Measurements from ENCODE around the gene ALKBH5.

The ALKBH5 gene

DNA sequence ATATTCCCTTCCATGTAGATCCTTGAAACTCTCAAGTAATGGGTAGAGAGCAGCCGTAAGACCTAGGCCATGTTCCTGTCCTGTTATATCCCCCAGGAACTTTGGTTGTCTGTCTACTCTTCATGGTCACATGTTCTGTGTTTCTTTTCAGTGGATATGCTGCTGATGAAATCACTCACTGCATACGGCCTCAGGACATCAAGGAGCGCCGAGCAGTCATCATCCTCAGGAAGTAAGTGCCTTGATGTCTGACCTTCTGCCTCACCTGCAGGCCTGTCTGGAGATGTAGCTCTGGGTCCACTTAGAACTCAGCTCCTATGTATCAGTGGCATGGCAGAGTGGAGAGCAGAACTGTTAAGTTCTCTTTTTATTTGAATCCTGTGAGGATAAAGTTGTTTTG is 11.2 kb downstream of the ALKBH5 start:
- DNase-seq (ENCODE audit: low read depth): no peak
- H3K4me3 ChIP-seq (ENCODE audit: low read depth, low read length): no peak overlapping the region
- no peak for TF ChIP-seq CTCF (IDR thresholded peaks at IDR 0.05; ENCODE audit: low read depth, low read length)

GRCh38 chr17:18195246-18195645 is 11.6 kb downstream of the ALKBH5 start:
- no peak overlapping the region for H3K4me3 ChIP-seq (ENCODE audit: low read depth, low read length)
- no peak for DNase-seq (ENCODE audit: low read depth)
- no peak for TF ChIP-seq MAX (IDR thresholded peaks at IDR 0.05; ENCODE audit: low read depth, low read length)
- TF ChIP-seq POLR2A (IDR thresholded peaks at IDR 0.05; ENCODE audit: extremely low read depth, insufficient read length): no peak
- no peak for TF ChIP-seq MYC (IDR thresholded peaks at IDR 0.05; ENCODE audit: low read depth, low read length)
- no peak for TF ChIP-seq CTCF (IDR thresholded peaks at IDR 0.05; ENCODE audit: low read depth, low read length)

GRCh38 chr17:18197535-18198194 is 14.0 kb downstream of the ALKBH5 start:
- H3K4me3 ChIP-seq (ENCODE audit: low read depth, low read length): no peak overlapping the region
- TF ChIP-seq MYC (IDR thresholded peaks at IDR 0.05; ENCODE audit: low read depth, low read length) (no peak), POLR2A (IDR thresholded peaks at IDR 0.05; ENCODE audit: extremely low read depth, insufficient read length) (no peak), CTCF (IDR thresholded peaks at IDR 0.05; ENCODE audit: low read depth, low read length) (no peak), MAX (IDR thresholded peaks at IDR 0.05; ENCODE audit: low read depth, low read length) (no peak)
- no peak for DNase-seq (ENCODE audit: low read depth)

DNA sequence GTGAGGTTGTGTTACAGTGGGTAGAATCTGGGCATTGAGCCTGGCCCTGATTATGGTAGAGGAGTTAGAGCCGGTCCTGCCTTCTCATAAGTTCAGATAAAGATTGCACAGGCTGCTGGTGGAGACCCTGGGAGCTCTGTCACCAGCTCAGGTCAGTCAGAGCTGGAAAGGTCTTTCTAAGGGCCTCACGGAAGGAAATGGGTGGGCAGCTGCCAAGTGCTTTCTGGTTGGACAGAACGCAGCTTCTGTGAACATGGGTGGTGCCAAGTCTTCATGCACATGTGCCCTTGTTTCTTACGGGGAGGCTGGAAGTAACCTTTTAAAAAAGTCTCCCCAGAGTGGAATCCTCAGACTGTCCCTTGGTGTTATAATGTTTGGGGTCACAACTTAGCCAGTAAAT is 14.9 kb downstream of the ALKBH5 start:
- TF ChIP-seq CTCF (IDR thresholded peaks at IDR 0.05; ENCODE audit: low read depth, low read length) (no peak), POLR2A (IDR thresholded peaks at IDR 0.05; ENCODE audit: extremely low read depth, insufficient read length) (no peak), MAX (IDR thresholded peaks at IDR 0.05; ENCODE audit: low read depth, low read length) (no peak), MYC (IDR thresholded peaks at IDR 0.05; ENCODE audit: low read depth, low read length) (no peak)
- no peak overlapping the region for H3K4me3 ChIP-seq (ENCODE audit: low read depth, low read length)
- no peak for DNase-seq (ENCODE audit: low read depth)

DNA sequence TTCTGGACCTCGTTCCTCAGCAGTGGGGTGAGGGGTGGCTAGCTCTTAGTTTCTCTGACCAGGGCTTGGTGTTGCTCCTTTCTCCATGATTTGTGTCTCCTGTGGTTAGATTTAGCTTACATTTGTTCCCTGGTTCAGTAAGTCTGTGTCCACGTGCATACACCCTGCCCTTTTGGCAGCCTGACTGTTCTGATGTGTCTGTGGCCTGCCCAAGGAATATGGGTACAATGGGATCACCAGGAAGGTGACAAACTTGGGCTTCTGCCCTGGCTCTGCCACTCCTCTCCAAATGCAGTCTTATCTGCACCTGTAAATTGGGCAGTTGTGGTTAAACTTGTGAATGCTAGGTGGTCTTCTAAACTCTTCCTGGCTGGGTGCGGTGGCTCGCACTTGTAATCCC is 17.5 kb downstream of the ALKBH5 start:
- TF ChIP-seq MYC (IDR thresholded peaks at IDR 0.05; ENCODE audit: low read depth, low read length): no peak
- TF ChIP-seq MAX (IDR thresholded peaks at IDR 0.05; ENCODE audit: low read depth, low read length): no peak
- no peak for TF ChIP-seq CTCF (IDR thresholded peaks at IDR 0.05; ENCODE audit: low read depth, low read length)
- no peak for TF ChIP-seq POLR2A (IDR thresholded peaks at IDR 0.05; ENCODE audit: extremely low read depth, insufficient read length)
- H3K4me3 ChIP-seq (ENCODE audit: low read depth, low read length): no peak overlapping the region
- no peak for DNase-seq (ENCODE audit: low read depth)

DNA sequence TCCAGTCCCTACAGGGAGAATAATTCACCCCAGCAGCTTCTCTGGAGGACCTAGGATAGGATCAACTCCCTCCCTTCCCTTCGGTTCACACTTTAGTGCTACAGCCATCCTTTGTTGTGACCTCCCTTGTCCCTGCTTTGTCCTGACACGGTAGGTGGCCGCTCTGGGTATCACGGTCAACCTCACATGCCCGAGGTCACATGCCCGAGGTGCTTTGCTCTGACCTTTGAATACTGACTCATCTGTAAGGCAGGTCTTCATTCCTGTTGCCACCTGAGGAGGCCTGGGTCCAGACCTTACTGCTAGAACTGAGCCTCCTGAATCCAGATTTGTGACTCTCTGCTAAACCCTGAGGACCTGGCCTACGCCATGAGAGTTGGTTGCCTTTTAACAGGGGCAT is 19.7 kb downstream of the ALKBH5 start:
- H3K4me3 ChIP-seq (ENCODE audit: low read depth, low read length): no peak overlapping the region
- TF ChIP-seq CTCF (IDR thresholded peaks at IDR 0.05; ENCODE audit: low read depth, low read length) (no peak), POLR2A (IDR thresholded peaks at IDR 0.05; ENCODE audit: extremely low read depth, insufficient read length) (no peak), MAX (IDR thresholded peaks at IDR 0.05; ENCODE audit: low read depth, low read length) (no peak), MYC (IDR thresholded peaks at IDR 0.05; ENCODE audit: low read depth, low read length) (no peak)
- no peak for DNase-seq (ENCODE audit: low read depth)

All from NB4 (cell line).